ENCODE data around the gene OVCA2. TPM values are rescaled to one million over a fixed set of nuclear protein-coding genes. Genes with fewer than 3 reads are reported as not detected.
A peak's percentile ranks its signal among the peaks of the same experiment; 100 is the strongest.

OVCA2 gene
- total RNA-seq: 10 to 100 TPM; 31.7 to 42.2 TPM

DNA sequence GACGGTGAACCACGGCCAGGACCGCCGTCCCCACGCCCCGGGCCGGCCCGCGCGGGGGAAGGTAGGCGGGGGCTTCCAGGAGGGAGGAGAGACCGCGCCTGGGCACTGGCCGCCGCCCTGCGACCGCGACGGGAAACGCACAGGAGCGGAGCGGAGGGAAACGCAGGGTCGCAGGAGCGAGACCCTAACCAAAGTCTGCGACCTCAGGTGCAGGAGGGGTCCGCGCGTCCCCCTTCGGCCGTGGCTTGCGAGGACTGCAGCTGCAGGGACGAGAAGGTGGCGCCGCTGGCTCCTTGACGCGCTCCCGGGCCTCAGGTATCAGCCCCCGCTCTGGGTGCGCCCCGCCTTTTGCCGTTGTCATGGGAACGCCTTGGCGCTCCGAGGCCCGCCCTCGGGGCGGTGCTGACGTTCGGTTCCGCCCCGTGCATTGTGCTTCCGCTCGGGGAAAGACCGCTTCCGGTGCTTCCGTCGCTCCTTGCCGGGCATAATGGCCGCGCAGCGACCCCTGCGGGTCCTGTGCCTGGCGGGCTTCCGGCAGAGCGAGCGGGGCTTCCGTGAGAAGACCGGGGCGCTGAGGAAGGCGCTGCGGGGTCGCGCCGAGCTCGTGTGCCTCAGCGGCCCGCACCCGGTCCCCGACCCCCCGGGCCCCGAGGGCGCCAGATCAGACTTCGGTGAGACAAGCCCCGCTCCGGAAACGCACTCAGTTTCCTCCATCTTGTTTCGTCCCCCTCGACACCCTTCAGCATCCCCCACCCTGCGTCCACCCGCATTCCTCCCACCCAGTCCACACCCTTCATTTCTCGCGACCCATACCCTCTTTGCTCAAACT is at the start of gene OVCA2:
TSS of gene OVCA2 (plus strand) at position 462 of the 829 bp plus-strand sequence. CDS start at position 488, 26 bp downstream.
- CTCF ChIA-PET: interaction anchor here (0.7 to 2.1 kb wide), 8 partner anchors 10 to 160 kb away, joined by 3 to 7 read pairs (median 3); partner anchors contain the start of genes DPH1, HIC1 and RTN4RL1
- H3K27me3 Mint-ChIP-seq: no peaks in the 10 kb centered on the region
- H3K36me3 Mint-ChIP-seq: peaks cover 11% of the 10 kb centered on the region

DNA sequence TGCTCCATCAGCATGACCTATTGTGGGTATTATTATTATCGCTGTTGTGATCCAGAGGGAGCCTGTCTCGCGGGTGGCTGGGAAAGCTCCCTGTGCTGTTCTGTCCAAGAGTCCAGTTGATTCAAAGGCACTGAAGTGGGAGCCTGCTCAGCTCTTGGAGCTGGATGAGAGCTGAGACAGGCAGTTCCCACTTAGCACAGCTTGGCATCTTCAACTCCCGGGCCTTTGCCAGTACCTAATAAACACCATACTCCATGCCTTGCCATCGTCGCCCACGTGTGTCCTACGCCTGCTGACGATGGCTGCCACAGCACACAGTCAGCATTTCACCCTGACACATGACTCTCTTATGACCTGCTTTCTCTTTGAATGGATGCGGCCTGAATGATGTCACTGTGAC is 49.3 kb upstream of the OVCA2 start:
- CTCF ChIA-PET: interaction anchor here (1.2 kb wide), 1 partner anchor 11 kb away, joined by 3 read pairs; no protein-coding TSS in a partner anchor
- DNase-seq: no peak
- ATAC-seq: no peak
- Mint-ChIP-seq H3K4me3 (no peak overlapping the region), H3K27me3 (peaks cover 21% of the 10 kb centered on the region), H3K36me3 (no peaks in the 10 kb centered on the region), H3K27ac (no peak overlapping the region), H3K4me1 (no peaks in the 10 kb centered on the region), H3K9me3 (ENCODE audit: low read depth) (no peaks in the 10 kb centered on the region)

More for the DNA sequence above, at the start of gene OVCA2:
- Mint-ChIP-seq H3K27ac (peak within 1 kb of the TSS; percentile 94), H3K9me3 (ENCODE audit: low read depth) (no peaks in the 10 kb centered on the region), H3K4me1 (peaks cover 18% of the 10 kb centered on the region), H3K4me3 (peak within 1 kb of the TSS; percentile 93)
- ATAC-seq (peak; percentile 92), DNase-seq (peak; percentile 97)

DNA sequence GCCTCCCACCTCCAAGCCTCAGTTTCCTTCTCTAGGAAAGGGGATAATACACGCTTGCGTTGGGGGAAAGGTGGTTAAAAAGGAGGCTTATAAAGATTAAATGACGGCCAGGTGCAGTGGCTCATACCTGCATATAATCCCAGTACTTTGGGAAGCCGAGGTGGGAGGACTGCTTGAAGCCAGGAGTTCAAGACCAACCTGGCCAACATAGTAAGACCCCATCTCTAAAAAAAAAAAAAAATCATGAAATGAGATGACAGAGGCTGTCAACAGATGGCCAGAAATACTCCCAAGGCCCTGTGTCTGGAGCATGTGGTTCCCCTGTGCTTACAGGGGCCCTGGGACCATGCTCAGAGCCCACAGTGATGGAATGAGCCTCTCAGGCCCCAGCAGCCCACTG is 47.1 kb upstream of the OVCA2 start:
- peaks cover 31% of the 10 kb centered on the region for H3K27me3 Mint-ChIP-seq
- no peak overlapping the region for H3K27ac Mint-ChIP-seq
- H3K36me3 Mint-ChIP-seq: no peaks in the 10 kb centered on the region
- CTCF ChIA-PET: no interaction called here
- no peaks in the 10 kb centered on the region for H3K9me3 Mint-ChIP-seq (ENCODE audit: low read depth)
- ATAC-seq (no peak), DNase-seq (no peak)
- H3K4me3 Mint-ChIP-seq: no peak overlapping the region
- no peaks in the 10 kb centered on the region for H3K4me1 Mint-ChIP-seq

DNA sequence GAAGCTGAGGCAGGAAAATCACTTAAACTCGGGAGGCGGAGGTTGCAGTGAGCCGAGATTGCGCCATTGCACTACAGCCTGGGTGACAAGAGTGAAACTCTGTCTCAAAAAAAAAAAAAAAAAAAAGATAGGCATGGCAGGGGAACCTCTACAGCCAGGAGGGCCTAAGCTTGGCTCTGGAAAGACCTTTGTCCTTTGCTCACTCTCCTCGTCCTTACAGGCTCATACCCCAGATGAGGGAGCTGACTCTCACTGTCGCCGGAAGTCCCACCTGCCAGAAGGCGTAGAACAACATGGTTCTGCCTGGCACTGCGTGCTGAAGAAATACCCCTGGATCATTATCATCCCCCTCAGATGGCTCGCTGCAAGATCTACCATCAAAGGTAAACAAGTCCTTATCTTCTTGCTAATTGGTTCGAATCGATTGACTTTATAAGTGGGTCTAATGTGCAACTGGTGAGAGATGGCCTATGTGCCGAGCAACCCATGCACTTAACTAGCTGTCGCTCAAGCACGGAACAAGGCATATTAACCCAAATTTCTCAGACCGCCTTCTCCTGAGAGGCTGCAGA is 46.4 kb upstream of the OVCA2 start:
- no peak overlapping the region for H3K27ac Mint-ChIP-seq
- peaks cover 31% of the 10 kb centered on the region for H3K27me3 Mint-ChIP-seq
- ATAC-seq (no peak), DNase-seq (no peak)
- H3K9me3 Mint-ChIP-seq (ENCODE audit: low read depth): no peaks in the 10 kb centered on the region
- no peak overlapping the region for H3K4me3 Mint-ChIP-seq
- no peaks in the 10 kb centered on the region for H3K4me1 Mint-ChIP-seq
- CTCF ChIA-PET: interaction anchor here (0.6 kb wide), 1 partner anchor 600 kb away, joined by 4 read pairs; no protein-coding TSS in a partner anchor
- H3K36me3 Mint-ChIP-seq: no peaks in the 10 kb centered on the region

DNA sequence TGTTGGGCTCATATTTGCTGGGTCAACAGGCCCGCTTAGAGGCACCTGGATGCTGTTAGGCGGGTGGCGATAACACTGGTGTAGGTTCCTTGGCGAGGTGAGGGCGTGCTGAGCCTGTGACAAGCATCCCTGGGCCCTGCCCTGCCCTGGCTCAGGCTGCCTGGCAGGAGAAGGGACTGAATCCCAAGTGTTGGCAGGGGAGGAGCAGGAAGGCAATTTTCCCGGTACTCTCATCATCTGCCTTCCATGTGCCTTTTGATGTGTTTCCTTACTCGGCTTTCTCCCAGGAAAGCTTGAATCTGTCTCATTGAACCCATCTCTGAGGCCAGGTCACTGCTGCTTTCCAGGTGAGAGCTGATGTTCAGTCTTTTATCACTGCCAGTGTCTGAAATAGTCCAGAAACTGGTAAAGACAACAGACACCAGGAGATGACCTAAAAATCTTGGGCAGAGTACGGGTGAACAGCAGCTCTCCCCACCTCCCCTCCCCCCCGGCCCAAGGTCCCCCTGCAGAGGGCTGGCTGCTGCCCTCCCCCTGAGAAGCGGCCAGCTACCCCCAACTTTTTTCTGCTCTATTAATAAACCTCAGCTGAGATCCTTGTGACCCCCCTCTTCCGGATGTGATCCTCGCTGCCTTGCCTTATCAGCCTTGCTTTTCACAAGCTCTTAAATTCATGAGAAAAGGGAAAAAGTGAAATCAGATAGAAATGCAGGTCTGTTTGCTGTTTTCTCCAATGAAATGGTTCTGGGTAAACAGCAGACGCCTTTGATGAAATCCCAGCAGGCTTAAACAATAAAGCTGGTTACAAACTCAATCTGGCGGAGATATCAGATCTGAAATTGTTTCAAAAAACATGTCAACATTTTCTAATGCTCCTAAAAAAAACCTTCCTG is 45.7 kb upstream of the OVCA2 start:
- H3K4me1 Mint-ChIP-seq: no peaks in the 10 kb centered on the region
- no peak overlapping the region for H3K4me3 Mint-ChIP-seq
- CTCF ChIA-PET: interaction anchor here (0.6 kb wide), 1 partner anchor 599 kb away, joined by 4 read pairs; no protein-coding TSS in a partner anchor
- H3K9me3 Mint-ChIP-seq (ENCODE audit: low read depth): no peaks in the 10 kb centered on the region
- ATAC-seq: no peak
- no peak for DNase-seq
- H3K27ac Mint-ChIP-seq: no peak overlapping the region
- peaks cover 27% of the 10 kb centered on the region for H3K27me3 Mint-ChIP-seq
- no peaks in the 10 kb centered on the region for H3K36me3 Mint-ChIP-seq

DNA sequence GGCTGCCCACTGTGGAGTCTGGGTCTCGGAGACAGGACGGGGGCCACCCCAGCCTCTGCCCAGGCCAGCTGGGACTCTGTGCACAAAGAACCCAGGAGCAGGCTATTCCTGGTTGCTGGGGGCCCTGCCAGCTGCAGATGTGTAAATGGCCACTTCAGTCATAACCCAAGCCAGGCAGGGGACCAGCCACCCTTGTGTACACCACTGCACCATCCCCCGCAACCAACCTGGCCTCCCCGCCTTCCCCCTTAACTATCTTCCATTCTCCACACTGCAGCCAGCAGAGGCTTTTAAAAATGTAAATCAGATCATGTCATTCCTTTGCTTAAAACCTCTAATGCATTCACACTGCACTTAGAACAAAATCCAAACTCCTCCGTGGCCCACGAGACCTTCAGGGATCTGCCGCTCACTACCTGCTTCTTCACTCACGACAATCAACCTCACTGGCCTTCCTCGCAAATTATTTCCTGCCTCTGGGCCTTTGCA is 45.0 kb upstream of the OVCA2 start:
- H3K9me3 Mint-ChIP-seq (ENCODE audit: low read depth): no peaks in the 10 kb centered on the region
- H3K4me3 Mint-ChIP-seq: no peak overlapping the region
- CTCF ChIA-PET: no interaction called here
- ATAC-seq (no peak), DNase-seq (no peak)
- H3K27ac Mint-ChIP-seq: no peak overlapping the region
- H3K36me3 Mint-ChIP-seq: no peaks in the 10 kb centered on the region
- H3K4me1 Mint-ChIP-seq: no peaks in the 10 kb centered on the region
- peaks cover 27% of the 10 kb centered on the region for H3K27me3 Mint-ChIP-seq

DNA sequence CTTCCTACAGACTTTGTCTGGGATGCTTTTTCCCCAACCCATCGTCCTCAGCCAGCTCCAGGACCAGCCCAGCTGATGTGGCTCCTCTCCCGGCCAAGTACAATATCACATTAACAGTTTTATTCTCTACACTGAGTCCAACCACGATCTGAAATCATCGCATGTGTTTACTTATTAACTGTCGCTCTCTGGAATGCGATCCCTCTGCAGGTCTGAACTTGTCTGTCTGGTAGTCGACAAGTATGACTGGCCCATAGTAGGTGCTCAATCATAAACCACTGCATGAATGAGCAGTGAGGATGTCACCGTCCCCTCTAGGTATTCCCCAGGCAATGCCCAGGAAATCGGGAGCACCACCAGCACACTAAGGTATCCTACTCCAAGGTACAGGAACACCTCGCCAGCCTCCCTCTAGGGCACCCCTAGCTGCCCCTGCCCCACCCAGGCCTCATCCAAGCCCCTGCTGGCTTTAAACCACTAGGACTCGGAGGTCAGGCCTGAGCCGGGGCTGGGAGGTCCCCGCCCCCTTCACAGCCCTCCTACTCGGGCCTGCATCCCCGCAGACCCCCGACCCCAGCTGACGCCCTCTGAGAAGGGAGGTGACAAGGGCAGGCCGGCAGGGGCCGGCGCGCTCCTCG is 44.4 kb upstream of the OVCA2 start:
- Mint-ChIP-seq H3K27ac (no peak overlapping the region), H3K4me3 (no peak overlapping the region), H3K9me3 (ENCODE audit: low read depth) (no peaks in the 10 kb centered on the region), H3K36me3 (no peaks in the 10 kb centered on the region), H3K27me3 (peaks cover 27% of the 10 kb centered on the region), H3K4me1 (no peaks in the 10 kb centered on the region)
- CTCF ChIA-PET: interaction anchor here (1.0 kb wide), 1 partner anchor 86 kb away, joined by 3 read pairs; no protein-coding TSS in a partner anchor
- DNase-seq (no peak), ATAC-seq (no peak)

DNA sequence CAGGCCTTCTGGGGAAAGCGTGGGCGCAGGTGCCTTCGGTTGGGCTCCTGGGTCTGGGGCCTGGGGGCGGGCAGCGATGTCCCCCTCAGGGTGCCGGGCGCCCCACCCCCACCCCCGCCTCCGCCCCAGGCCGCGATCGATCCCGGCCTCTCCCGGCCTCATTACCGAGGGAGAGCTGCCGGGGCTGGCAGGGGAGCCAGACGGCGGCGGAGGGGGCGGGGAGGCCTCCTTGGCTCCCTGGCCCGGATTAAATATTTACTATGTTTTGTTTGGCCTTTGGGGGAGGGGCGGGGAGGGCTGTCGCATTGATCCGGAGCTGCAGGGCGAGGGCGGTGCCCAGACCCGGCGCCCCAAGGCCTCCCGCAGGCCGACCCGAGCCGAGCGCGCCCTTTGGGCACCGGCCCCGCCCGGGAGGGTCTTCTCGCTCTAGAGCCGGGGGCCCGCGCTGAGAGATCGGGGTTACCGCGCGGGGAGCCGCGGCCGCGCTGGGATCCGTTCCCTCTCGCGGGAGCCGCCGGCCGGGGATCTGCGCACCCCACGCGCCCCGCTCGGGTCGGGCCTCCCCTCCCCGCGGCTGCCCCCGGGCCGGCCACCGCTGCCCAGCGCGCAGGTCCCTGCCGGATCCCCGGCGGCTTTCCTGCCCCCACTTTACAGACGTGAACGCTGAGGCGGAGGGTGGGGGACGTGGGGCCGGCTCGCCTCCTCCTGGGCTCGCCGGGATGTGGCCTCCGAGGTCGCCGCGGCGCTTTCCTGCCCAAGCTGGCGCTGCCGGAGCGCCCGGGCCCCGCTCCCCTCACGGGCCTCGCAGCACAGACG is 43.7 kb upstream of the OVCA2 start:
- H3K36me3 Mint-ChIP-seq: no peaks in the 10 kb centered on the region
- no peaks in the 10 kb centered on the region for H3K4me1 Mint-ChIP-seq
- H3K27me3 Mint-ChIP-seq: peaks cover 27% of the 10 kb centered on the region
- peak; percentile 47 for ATAC-seq
- no peaks in the 10 kb centered on the region for H3K9me3 Mint-ChIP-seq (ENCODE audit: low read depth)
- no peak overlapping the region for H3K27ac Mint-ChIP-seq
- no peak overlapping the region for H3K4me3 Mint-ChIP-seq
- DNase-seq: no peak
- CTCF ChIA-PET: interaction anchor here (1.0 kb wide), 1 partner anchor 87 kb away, joined by 3 read pairs; no protein-coding TSS in a partner anchor

DNA sequence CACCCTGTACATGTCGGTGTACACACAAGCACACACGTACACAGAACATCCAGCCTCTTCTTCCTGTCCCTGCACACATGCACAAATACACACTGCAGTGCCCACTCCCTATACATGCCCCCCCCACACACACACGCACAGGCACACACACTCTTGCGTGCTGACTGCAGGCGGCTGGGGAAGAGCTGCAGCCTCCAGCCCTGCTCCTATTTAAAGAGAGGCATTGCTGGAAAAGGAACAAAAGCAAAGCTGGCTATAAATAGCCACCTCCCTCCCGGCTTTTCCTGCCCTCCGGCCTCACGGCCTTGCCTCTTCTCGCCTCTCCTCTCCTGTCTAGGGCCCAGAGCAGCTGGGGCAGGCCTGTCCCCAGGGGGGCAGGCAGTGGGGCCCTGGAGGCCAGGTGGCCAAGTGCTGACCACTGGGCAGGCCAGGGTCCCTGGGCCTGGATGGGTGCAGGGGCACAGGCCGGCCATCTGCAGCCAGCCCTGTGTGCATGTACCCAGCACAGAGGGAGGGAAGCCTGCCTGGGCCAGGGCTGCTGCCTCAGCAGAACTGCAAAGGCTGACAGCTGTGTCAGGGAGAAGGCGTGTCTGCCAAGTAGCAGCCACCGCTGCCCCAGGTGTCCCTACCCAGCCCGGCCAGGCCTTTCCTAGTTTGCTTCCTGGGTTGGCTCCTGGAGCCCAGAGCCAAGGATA is 42.1 kb upstream of the OVCA2 start:
- DNase-seq: no peak
- Mint-ChIP-seq H3K27me3 (peaks cover 27% of the 10 kb centered on the region), H3K27ac (no peak overlapping the region), H3K4me3 (no peak overlapping the region), H3K4me1 (no peaks in the 10 kb centered on the region), H3K36me3 (no peaks in the 10 kb centered on the region), H3K9me3 (ENCODE audit: low read depth) (no peaks in the 10 kb centered on the region)
- ATAC-seq: no peak
- CTCF ChIA-PET: no interaction called here

DNA sequence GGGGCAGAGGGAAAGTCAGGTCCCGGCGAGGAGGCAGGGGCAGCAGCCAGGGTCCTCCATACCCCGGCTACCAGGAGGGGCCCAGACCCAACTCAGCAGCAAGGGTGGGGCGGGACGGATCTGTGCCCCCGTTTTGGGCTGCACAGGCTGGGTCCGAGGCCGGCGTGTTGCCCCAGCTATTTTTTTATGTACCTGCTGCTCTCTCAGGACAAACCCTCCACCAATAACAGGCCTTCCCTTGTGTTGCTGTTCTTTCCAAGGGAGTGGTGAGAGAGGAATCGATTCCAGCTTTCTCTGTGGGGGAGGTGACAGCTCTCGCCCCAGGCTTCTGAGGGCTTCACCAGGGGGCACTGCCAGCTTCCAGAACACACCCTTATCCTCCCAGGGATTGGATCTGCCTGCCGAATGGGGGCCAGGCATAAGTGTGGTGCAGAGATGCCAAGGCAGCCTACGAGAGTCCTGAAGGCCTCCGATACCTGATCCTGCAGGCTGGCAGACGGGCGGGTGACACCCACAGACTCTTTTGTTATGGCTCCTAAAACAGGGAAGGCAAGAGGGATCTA is 39.0 kb upstream of the OVCA2 start:
- H3K9me3 Mint-ChIP-seq (ENCODE audit: low read depth): no peaks in the 10 kb centered on the region
- peaks cover 10% of the 10 kb centered on the region for H3K27me3 Mint-ChIP-seq
- no peak for ATAC-seq
- CTCF ChIA-PET: no interaction called here
- no peak overlapping the region for H3K27ac Mint-ChIP-seq
- no peaks in the 10 kb centered on the region for H3K36me3 Mint-ChIP-seq
- no peak for DNase-seq
- no peak overlapping the region for H3K4me3 Mint-ChIP-seq
- H3K4me1 Mint-ChIP-seq: no peaks in the 10 kb centered on the region

DNA sequence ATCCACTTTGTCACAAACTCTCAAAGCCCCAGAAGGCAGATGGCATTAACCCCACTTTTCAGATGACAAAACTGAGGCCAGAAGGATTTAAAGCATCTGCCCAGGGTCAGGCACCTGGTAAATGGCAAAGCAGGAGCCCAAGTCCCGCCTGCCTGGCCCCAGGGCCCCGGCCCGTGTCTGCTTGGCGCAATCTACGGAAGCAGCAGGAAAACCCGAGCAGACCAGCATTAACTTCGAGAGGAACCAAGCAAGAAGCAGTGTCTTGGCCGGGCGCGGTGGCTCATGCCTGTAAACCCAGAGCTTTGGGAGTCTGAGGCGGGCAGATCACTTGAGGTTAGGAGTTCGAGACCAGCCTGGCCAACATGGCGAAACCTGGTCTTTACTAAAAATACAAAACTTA is 38.3 kb upstream of the OVCA2 start:
- no peaks in the 10 kb centered on the region for H3K9me3 Mint-ChIP-seq (ENCODE audit: low read depth)
- DNase-seq: no peak
- no peak overlapping the region for H3K27ac Mint-ChIP-seq
- no peak for ATAC-seq
- no peaks in the 10 kb centered on the region for H3K4me1 Mint-ChIP-seq
- no peaks in the 10 kb centered on the region for H3K36me3 Mint-ChIP-seq
- no peak overlapping the region for H3K4me3 Mint-ChIP-seq
- H3K27me3 Mint-ChIP-seq: peaks cover 10% of the 10 kb centered on the region
- CTCF ChIA-PET: no interaction called here

All from activated CD8-positive, alpha-beta memory T cell treated with anti-CD3 and anti-CD28 coated beads, Interleukin-2, amount 10 ng/mL, durations not matched to agents 7 days and 5 days (primary cell).